ENCODE results near the gene TSHZ2. TPM values are rescaled to one million over a fixed set of nuclear protein-coding genes. Genes with fewer than 3 reads are reported as not detected.

TSHZ2 gene
- total and polyA plus RNA-seq, 3 donors from 2014 or later, result 13.0 to 41.9 (median 40.4) TPM

DNA sequence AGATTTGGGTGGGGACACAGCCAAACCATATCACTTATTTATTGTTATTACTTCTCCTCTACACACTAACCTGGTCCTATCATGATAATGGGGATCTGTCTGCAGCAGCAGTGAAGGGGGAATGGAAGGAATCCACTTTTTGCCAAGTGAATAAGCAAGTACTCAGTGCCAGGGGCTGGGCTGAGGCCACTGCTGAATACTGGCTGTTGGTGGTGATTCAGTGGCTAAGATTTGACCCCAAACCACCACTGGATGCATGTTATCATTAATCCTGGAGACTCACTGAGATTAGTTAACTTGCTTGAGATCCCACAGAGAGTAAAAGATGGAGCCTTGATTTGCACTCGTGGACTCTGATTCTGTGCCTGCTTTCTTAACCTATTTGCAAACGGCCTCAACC is 127.7 kb downstream of the TSHZ2 start:
- intact Hi-C loops (cut with DNase I; ENCODE audit: low total_unique reads), result no loop called here
- TF ChIP-seq POLR2A (IDR thresholded peaks at IDR 0.05), result no peak
- TF ChIP-seq, protein P1, sequence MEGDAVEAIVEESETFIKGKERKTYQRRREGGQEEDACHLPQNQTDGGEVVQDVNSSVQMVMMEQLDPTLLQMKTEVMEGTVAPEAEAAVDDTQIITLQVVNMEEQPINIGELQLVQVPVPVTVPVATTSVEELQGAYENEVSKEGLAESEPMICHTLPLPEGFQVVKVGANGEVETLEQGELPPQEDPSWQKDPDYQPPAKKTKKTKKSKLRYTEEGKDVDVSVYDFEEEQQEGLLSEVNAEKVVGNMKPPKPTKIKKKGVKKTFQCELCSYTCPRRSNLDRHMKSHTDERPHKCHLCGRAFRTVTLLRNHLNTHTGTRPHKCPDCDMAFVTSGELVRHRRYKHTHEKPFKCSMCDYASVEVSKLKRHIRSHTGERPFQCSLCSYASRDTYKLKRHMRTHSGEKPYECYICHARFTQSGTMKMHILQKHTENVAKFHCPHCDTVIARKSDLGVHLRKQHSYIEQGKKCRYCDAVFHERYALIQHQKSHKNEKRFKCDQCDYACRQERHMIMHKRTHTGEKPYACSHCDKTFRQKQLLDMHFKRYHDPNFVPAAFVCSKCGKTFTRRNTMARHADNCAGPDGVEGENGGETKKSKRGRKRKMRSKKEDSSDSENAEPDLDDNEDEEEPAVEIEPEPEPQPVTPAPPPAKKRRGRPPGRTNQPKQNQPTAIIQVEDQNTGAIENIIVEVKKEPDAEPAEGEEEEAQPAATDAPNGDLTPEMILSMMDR (IDR thresholded peaks at IDR 0.05), result no peak
- Histone ChIP-seq H3K4me1 (no peaks in the 10 kb centered on the region), H3K36me3 (ENCODE audit: low read depth, missing control alignments) (no peaks in the 10 kb centered on the region), H3K27ac (no peak overlapping the region), H3K27me3 (no peaks in the 10 kb centered on the region), H3K9me3 (no peaks in the 10 kb centered on the region), H3K4me3 (no peak overlapping the region)
- no peak for DNase-seq
- 57 to 72% methylated on average over 2 of the region's 2 CpGs for WGBS, 2 donors

DNA sequence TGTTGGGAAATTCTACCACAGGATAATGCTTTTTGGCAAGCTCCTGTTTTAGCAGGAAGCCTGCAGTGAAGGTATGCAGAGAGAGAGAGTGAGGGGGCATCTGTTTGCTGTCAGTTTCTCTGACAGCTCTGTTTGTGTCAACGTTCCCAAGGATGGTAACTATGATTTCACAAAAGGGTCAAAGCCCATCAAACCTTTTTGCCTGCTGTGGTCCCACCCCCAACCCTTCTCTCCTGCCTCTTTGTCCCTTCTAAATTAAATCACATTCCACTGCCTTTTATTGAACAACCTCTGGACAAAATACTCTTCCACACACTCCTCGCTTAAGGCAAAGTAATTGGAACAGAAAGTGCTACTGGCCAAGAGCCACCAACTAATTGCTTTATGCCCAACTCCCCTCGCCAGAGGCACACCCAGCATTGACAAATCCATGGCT is 128.3 kb downstream of the TSHZ2 start:
- no peak overlapping the region for H3K4me3 ChIP-seq
- TF ChIP-seq, protein P1 (IDR thresholded peaks at IDR 0.05), result no peak
- no peak for TF ChIP-seq POLR2A (IDR thresholded peaks at IDR 0.05)
- no peaks in the 10 kb centered on the region for H3K9me3 ChIP-seq
- DNase-seq, result no peak
- no peak overlapping the region for H3K27ac ChIP-seq
- no peaks in the 10 kb centered on the region for H3K27me3 ChIP-seq
- WGBS, 2 donors, result 50 to 53% methylated on average over 3 of the region's 3 CpGs
- no peaks in the 10 kb centered on the region for H3K36me3 ChIP-seq (ENCODE audit: low read depth, missing control alignments)
- intact Hi-C loops (cut with DNase I; ENCODE audit: low total_unique reads), result no loop called here
- no peaks in the 10 kb centered on the region for H3K4me1 ChIP-seq

DNA sequence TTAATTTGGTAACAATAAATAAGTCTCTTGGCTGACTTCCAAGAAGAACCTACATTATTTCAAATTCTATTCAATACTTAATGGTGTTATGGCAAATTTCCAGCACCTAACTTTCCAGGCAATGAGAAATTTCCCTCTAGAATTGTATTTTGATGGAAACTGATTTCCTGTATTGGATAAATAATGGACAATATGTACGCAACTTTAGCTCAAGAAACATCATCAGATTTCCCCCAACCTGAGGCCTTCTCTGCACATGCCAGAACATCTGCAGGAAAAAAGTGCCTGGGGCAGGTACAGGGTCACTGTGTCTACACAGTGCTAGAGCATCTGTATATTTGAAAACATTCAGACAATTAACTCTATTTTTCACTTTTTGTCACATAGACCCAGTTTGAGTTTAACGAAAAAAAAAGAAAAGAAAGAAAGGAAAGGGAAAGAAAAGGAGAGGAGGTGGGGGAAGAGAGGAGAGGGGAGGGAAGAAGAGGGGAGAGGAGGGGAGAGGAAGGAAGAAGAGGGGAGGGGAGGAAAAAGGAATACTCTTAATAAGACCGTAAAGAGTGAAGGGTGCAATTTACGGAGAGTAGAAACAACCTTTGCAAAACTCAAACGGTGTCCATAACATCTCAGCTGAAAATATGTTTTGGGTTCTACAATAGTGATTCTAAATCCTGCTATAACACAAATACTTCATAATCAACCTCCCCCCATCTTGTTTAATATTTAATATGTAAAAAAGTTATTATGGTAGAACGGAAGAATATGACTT is 130.0 kb downstream of the TSHZ2 start:
- Histone ChIP-seq H3K27me3 (no peaks in the 10 kb centered on the region), H3K4me3 (no peak overlapping the region), H3K9me3 (no peaks in the 10 kb centered on the region), H3K27ac (no peak overlapping the region), H3K4me1 (no peaks in the 10 kb centered on the region), H3K36me3 (ENCODE audit: low read depth, missing control alignments) (no peaks in the 10 kb centered on the region)
- 87 to 93% methylated on average over 6 of the region's 6 CpGs for WGBS, 2 donors
- no peak for DNase-seq
- intact Hi-C loops (cut with DNase I; ENCODE audit: low total_unique reads), result no loop called here
- no peak for TF ChIP-seq POLR2A (IDR thresholded peaks at IDR 0.05)
- TF ChIP-seq, protein P1 (IDR thresholded peaks at IDR 0.05), result no peak

DNA sequence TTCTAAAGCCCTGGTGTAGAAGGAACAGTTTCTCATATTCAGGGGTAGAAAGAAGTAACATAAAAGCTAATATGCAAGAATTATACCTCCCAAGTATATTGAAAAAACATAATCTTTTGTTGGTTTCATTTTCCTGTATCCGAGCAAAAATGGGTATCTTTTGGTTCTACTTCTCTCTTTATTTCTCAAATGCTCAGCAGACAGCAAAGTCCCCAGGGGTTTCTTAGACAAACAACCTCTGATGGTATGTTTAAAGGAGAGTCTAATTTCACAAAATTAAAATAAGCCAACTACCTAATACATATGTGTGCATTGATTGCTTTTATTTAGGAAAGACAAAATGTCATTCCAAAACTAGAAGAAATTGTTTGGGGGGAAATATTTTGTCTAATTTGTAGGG is 131.0 kb downstream of the TSHZ2 start:
- no peaks in the 10 kb centered on the region for H3K4me1 ChIP-seq
- H3K36me3 ChIP-seq (ENCODE audit: low read depth, missing control alignments), result no peaks in the 10 kb centered on the region
- no peak overlapping the region for H3K4me3 ChIP-seq
- TF ChIP-seq POLR2A (IDR thresholded peaks at IDR 0.05), result no peak
- TF ChIP-seq, protein P1 (IDR thresholded peaks at IDR 0.05), result no peak
- intact Hi-C loops (cut with DNase I; ENCODE audit: low total_unique reads), result no loop called here
- DNase-seq, result no peak
- no peaks in the 10 kb centered on the region for H3K9me3 ChIP-seq
- no peak overlapping the region for H3K27ac ChIP-seq
- WGBS, 2 donors, result 66 to 76% methylated on average over 1 of the region's 1 CpG
- H3K27me3 ChIP-seq, result no peaks in the 10 kb centered on the region

DNA sequence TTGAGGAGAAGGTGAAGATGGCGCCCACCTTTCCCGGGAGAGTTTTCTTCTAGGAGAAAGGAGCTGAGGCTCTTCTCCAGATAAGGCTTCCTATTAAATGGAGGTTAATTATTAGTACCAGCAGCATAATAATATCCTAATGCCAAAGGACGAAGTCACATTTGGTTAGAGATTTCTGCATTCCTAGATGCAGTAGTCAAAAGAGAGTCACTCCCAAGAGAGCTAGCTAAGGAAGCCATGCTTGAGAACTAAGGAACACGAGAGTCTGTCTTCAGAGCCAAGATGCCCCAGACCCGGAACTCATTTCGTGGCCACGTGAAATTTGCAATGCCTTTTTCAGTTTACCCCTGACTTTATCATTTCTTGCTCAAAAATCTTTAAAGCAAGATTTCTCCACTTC is 132.7 kb downstream of the TSHZ2 start:
- no peaks in the 10 kb centered on the region for H3K4me1 ChIP-seq
- no peak overlapping the region for H3K4me3 ChIP-seq
- no peak for TF ChIP-seq POLR2A (IDR thresholded peaks at IDR 0.05)
- TF ChIP-seq, protein P1 (IDR thresholded peaks at IDR 0.05), result no peak
- H3K9me3 ChIP-seq, result no peaks in the 10 kb centered on the region
- no peak overlapping the region for H3K27ac ChIP-seq
- no peak for DNase-seq
- H3K36me3 ChIP-seq (ENCODE audit: low read depth, missing control alignments), result no peaks in the 10 kb centered on the region
- no peaks in the 10 kb centered on the region for H3K27me3 ChIP-seq
- WGBS, 2 donors, result 49 to 70% methylated on average over 7 of the region's 7 CpGs
- intact Hi-C loops (cut with DNase I; ENCODE audit: low total_unique reads), result no loop called here

Data from testis (tissue), 3 donors.